Stimulated activated naive CD8-positive, alpha-beta T cell treated with anti-CD3 and anti-CD28 coated beads, Interleukin-15, Interleukin-2, amounts not matched to agents 100 ng/mL and 50 ng/mL, for 24 hours (primary cell): Measurements from ENCODE around the gene HCRTR1.
A peak's percentile ranks its signal among the peaks of the same experiment; 100 is the strongest.

Source experiments
- H3K27ac Mint-ChIP-seq: one replicate; pipeline ENCODE4 v1.8.0; 2021; ENCODE audit warnings: mild to moderate bottlenecking, mixed read lengths
- H3K27me3 Mint-ChIP-seq: one replicate; pipeline ENCODE4 v1.8.0; 2021; ENCODE audit warnings: mixed read lengths
- H3K36me3 Mint-ChIP-seq: one replicate; pipeline ENCODE4 v1.8.0; 2021; ENCODE audit warnings: low read depth, mixed read lengths
- H3K4me1 Mint-ChIP-seq: one replicate; pipeline ENCODE4 v1.8.0; 2021; ENCODE audit warnings: low read depth, mixed read lengths
- H3K4me3 Mint-ChIP-seq: one replicate; pipeline ENCODE4 v1.8.0; 2021; ENCODE audit warnings: mild to moderate bottlenecking, mixed read lengths
- H3K9me3 Mint-ChIP-seq: one replicate; pipeline ENCODE4 v1.8.0; 2021; ENCODE audit warnings: mixed read lengths

Gene HCRTR1

DNA sequence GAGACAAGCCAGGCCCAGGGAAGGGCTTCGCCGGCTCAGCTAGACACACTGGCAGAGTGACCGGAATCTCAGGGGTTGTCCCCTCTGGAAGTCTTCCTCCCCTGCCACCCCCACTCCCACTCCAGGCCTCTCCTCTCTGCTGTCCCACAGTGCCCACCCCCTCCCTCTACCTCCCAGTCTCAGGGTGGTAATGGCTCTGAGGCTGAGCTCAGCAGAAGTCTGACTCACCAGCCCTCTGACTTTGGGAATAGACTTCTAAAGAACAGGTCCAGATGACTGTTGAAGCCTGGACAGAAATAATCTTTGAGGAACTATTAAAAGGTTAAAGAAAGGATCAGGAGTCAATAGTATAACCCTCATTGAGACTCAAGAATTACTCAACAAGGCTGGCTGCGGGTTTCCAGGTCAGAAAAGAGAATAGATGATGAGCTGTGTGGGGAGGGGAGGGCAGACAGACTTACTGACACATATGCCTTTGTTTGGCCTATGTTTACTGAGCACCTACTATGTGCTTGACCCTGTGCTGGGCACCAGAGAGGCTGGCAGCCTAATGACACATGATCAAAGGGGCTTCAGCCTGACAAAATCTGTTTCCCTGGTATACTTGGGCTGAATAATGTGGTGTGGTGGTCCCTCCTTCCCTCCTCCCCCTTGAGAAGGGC lies 8.2 kb downstream of the HCRTR1 start:
- no peaks in the 10 kb centered on the region for H3K27me3 Mint-ChIP-seq
- H3K4me3 Mint-ChIP-seq, result no peak overlapping the region
- no peak overlapping the region for H3K27ac Mint-ChIP-seq
- no peaks in the 10 kb centered on the region for H3K9me3 Mint-ChIP-seq
- peaks cover 10% of the 10 kb centered on the region for H3K4me1 Mint-ChIP-seq
- peaks cover 32% of the 10 kb centered on the region for H3K36me3 Mint-ChIP-seq

- peaks cover 10% of the 10 kb centered on the region for H3K4me1 Mint-ChIP-seq
- no peaks in the 10 kb centered on the region for H3K27me3 Mint-ChIP-seq
- peaks cover 39% of the 10 kb centered on the region for H3K36me3 Mint-ChIP-seq
- no peaks in the 10 kb centered on the region for H3K9me3 Mint-ChIP-seq
- no peak overlapping the region for H3K4me3 Mint-ChIP-seq
- H3K27ac Mint-ChIP-seq, result peak overlapping the region; percentile 45
Measured at GRCh38 chr1:31626223-31627207, 9.0 kb downstream of the HCRTR1 start.

DNA sequence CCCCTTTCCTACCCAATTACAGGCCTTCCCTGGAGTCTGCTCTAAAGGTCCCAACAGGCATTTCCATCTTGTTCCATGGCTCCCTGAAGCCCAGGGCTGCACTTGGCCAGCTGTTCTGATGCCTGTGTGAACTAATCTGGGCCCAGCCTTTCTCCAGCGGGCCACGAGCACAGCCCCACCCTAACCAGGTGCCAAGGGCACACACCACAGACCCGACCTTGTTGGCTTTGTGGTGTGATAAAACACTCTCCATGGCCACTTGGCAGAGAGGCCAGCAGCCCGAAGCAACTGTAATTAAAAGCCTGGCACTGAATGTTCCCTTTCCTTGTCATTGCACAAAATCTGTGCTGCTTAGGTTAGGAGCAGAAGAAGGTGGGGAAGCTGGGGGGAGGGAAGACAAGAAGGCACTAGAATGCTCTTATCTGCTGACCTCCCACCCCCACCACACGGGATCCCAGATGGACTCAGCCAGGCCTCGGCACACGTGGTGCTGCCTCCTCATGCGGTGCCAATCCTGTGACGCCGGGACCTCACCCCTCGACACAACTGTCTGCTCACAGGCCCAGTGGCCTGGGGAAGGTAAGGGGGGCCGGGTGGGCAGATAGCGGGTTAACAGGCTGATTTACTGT lies 9.9 kb downstream of the HCRTR1 start:
- no peak overlapping the region for H3K4me3 Mint-ChIP-seq
- no peak overlapping the region for H3K27ac Mint-ChIP-seq

GRCh38 chr1:31627930-31628559 lies 10.6 kb downstream of the HCRTR1 start:
- H3K27ac Mint-ChIP-seq, result no peak overlapping the region
- H3K4me3 Mint-ChIP-seq, result no peak overlapping the region
- H3K36me3 Mint-ChIP-seq, result peaks cover 40% of the 10 kb centered on the region
- no peaks in the 10 kb centered on the region for H3K27me3 Mint-ChIP-seq
- H3K9me3 Mint-ChIP-seq, result no peaks in the 10 kb centered on the region
- H3K4me1 Mint-ChIP-seq, result peaks cover 10% of the 10 kb centered on the region

More for the DNA sequence above, 9.9 kb downstream of the HCRTR1 start:
- Mint-ChIP-seq H3K27me3 (no peaks in the 10 kb centered on the region), H3K36me3 (peaks cover 40% of the 10 kb centered on the region), H3K9me3 (no peaks in the 10 kb centered on the region), H3K4me1 (peaks cover 10% of the 10 kb centered on the region)

GRCh38 chr1:31628931-31629556 lies 11.6 kb downstream of the HCRTR1 start:
- H3K27me3 Mint-ChIP-seq, result no peaks in the 10 kb centered on the region
- no peak overlapping the region for H3K4me3 Mint-ChIP-seq
- H3K9me3 Mint-ChIP-seq, result no peaks in the 10 kb centered on the region
- H3K4me1 Mint-ChIP-seq, result peaks cover 6% of the 10 kb centered on the region
- H3K27ac Mint-ChIP-seq, result no peak overlapping the region
- H3K36me3 Mint-ChIP-seq, result peaks cover 34% of the 10 kb centered on the region

DNA sequence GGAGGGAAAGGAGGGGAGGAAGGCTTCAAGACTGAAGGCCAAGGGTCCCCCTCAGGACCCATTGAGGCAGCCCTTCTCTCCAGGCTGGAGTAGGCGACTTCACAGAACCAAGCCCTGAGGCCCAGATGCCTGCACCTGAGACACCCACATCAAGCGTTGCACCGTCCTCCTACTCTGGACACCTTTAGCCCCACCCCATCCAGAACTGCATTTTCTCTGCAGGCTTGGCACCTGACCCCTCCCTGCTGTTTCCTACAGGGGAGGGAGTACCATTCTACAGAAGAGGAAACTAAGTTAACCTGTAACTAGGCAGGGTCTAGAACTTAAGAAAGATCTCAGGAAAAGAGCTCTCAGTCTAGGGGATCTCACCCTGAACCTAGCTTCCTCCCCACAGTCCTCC lies 15.2 kb downstream of the HCRTR1 start:
- H3K9me3 Mint-ChIP-seq, result no peaks in the 10 kb centered on the region

DNA sequence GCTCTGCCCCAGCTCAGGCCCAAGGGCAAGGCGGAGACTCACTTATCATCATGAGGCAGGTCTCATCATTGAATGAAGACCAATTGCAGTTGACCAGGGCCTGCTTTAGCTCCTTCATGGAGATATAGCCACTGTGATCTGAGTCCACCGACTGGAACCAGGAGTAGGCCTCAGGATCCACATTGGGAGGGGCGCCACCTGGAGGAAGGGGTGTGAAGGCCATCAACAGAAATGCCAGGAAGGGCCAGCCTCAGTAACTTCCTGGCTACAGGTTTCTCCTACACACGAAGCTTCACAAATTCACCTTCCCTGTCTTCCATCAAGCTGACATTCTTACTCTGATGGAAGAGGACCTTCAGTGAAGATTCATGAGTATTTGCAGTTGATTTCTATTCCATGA lies 15.6 kb downstream of the HCRTR1 start:
- H3K4me3 Mint-ChIP-seq, result no peak overlapping the region
- no peaks in the 10 kb centered on the region for H3K9me3 Mint-ChIP-seq
- H3K27ac Mint-ChIP-seq, result no peak overlapping the region
- peaks cover 32% of the 10 kb centered on the region for H3K36me3 Mint-ChIP-seq
- H3K4me1 Mint-ChIP-seq, result peaks cover 18% of the 10 kb centered on the region
- no peaks in the 10 kb centered on the region for H3K27me3 Mint-ChIP-seq

More for the DNA sequence above, 15.2 kb downstream of the HCRTR1 start:
- Mint-ChIP-seq H3K27me3 (no peaks in the 10 kb centered on the region), H3K36me3 (peaks cover 32% of the 10 kb centered on the region), H3K4me1 (peaks cover 13% of the 10 kb centered on the region), H3K27ac (no peak overlapping the region), H3K4me3 (no peak overlapping the region)

- no peaks in the 10 kb centered on the region for H3K9me3 Mint-ChIP-seq
- H3K27me3 Mint-ChIP-seq, result no peaks in the 10 kb centered on the region
- H3K4me3 Mint-ChIP-seq, result no peak overlapping the region
- peaks cover 25% of the 10 kb centered on the region for H3K4me1 Mint-ChIP-seq
- no peak overlapping the region for H3K27ac Mint-ChIP-seq
- peaks cover 4% of the 10 kb centered on the region for H3K36me3 Mint-ChIP-seq
Measured at GRCh38 chr1:31637915-31638673, 20.6 kb downstream of the HCRTR1 start.

- Mint-ChIP-seq H3K36me3 (peaks cover 4% of the 10 kb centered on the region), H3K9me3 (no peaks in the 10 kb centered on the region), H3K4me3 (no peak overlapping the region), H3K4me1 (peaks cover 32% of the 10 kb centered on the region), H3K27ac (no peak overlapping the region), H3K27me3 (no peaks in the 10 kb centered on the region)
Measured at GRCh38 chr1:31639543-31639942, 22.1 kb downstream of the HCRTR1 start.

DNA sequence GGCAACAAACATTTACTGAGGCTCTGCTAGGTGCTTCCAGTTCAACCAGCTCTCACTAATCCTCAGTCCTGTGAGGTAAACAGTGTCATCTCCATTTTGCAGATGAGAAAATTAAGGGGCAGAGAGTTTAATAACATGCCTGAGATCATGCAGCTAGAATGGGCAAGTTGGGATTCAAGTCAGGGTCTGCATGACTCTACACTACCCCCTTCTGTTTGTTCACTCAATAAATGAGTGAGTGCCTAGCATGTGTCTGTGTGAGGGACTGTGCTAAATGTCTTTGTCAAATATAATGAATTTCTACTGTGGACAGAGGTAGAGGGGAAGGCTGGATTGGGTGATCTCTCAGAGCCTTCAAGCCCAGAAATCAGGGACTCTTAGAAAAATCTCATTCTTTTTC lies 22.7 kb downstream of the HCRTR1 start:
- Mint-ChIP-seq H3K9me3 (no peaks in the 10 kb centered on the region), H3K36me3 (peaks cover 4% of the 10 kb centered on the region), H3K4me3 (no peak overlapping the region), H3K27ac (no peak overlapping the region), H3K27me3 (no peaks in the 10 kb centered on the region), H3K4me1 (peaks cover 37% of the 10 kb centered on the region)

GRCh38 chr1:31640964-31641363 lies 23.5 kb downstream of the HCRTR1 start:
- Mint-ChIP-seq H3K4me1 (peaks cover 44% of the 10 kb centered on the region), H3K27me3 (no peaks in the 10 kb centered on the region)

DNA sequence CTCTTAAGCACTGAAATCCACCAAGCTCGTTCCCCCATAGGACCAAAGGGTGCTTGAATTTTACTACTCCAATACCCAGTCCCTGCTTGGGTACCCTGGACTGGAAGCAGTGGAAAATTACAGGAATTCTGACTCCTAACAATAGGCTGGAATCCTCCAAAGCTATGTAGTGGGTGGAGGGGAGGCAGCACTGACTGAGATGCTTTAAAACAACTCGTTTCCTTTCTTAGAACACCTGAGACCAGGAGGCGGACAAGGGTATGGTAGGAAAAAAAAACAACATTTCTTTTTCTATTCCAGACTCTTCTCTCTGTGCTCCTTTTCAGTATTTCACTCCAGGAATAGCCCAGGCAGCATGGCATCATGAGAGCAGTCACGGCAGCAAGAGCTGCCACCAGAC lies 24.9 kb downstream of the HCRTR1 start:
- H3K9me3 Mint-ChIP-seq, result no peaks in the 10 kb centered on the region
- no peaks in the 10 kb centered on the region for H3K27me3 Mint-ChIP-seq
- no peaks in the 10 kb centered on the region for H3K36me3 Mint-ChIP-seq
- no peak overlapping the region for H3K27ac Mint-ChIP-seq
- H3K4me1 Mint-ChIP-seq, result peaks cover 38% of the 10 kb centered on the region
- no peak overlapping the region for H3K4me3 Mint-ChIP-seq

More at GRCh38 chr1:31640964-31641363, 23.5 kb downstream of the HCRTR1 start:
- peaks cover under 1% of the 10 kb centered on the region for H3K36me3 Mint-ChIP-seq
- no peaks in the 10 kb centered on the region for H3K9me3 Mint-ChIP-seq
- no peak overlapping the region for H3K27ac Mint-ChIP-seq
- no peak overlapping the region for H3K4me3 Mint-ChIP-seq

- H3K36me3 Mint-ChIP-seq, result no peaks in the 10 kb centered on the region
- H3K4me1 Mint-ChIP-seq, result peaks cover 32% of the 10 kb centered on the region
- H3K9me3 Mint-ChIP-seq, result no peaks in the 10 kb centered on the region
- H3K27ac Mint-ChIP-seq, result no peak overlapping the region
- no peak overlapping the region for H3K4me3 Mint-ChIP-seq
- H3K27me3 Mint-ChIP-seq, result no peaks in the 10 kb centered on the region
Measured at GRCh38 chr1:31642897-31643296, 25.4 kb downstream of the HCRTR1 start.
